Effector CD8-positive, alpha-beta T cell (primary cell): ENCODE data around the gene COQ8A.
"Not testable (repeated sequence)": the region's sequence is repeated elsewhere in the genome, so short reads cannot be mapped to it uniquely, and the experiment has no call there.

Experiments used
- DNase-seq: peaks from one replicate; lab custom pipeline; 2025; lab: John Stamatoyannopoulos, UW

COQ8A gene

GRCh38 chr1:226951286-226952117 lies 11.4 kb downstream of the COQ8A start:
- no peak for DNase-seq

GRCh38 chr1:226952118-226952441 lies 12.0 kb downstream of the COQ8A start:
- DNase-seq: no peak

DNA sequence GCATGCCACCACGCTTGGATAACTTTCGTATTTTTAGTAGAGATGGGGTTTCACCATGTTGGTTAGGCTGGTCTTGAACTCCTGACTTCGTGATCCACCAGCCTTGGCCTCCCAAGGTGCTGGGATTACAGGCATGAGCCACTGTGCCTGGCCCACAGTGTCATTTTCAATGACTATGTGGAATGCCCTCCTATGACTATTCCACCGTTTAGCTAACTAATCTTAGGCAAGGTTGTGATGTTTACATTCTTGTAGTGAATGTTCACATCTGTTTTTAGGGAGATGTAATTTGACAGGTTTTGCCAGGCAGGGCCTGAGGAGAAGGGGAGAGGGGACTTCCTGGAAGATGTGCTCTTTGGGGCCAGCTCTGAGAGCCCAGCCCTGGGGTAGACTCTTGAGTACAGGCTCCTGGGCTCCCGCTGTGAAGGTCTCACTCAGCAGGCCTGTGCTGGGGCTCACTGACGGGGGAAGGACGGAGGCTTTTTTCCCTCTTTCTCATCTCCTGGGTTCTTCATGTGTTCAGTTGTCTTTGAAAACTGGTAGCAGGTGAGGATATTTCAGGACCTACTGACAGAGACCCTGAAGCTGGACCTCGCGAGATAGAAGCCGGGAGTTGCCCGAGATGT lies 13.2 kb downstream of the COQ8A start:
- no peak for DNase-seq

DNA sequence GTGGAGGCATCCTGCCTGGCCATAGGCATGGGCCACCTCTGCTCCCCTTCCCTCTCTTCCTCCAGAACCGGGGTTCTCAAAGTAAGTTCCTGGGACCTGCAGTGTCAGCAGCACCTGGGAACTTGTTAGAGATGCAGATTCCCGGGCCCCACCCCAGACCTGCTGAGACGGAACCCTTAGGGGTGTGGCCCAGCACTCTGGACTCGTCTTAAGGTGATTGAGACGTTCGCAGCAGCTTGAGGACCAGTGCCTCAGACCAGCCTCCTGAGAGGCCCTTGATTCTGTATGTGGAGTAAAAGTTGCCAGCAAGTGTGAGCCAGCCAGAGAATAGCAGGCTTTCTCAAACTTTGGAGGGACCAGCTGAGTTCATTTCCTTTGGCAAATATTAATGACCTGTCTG lies 14.2 kb downstream of the COQ8A start:
- no peak for DNase-seq

DNA sequence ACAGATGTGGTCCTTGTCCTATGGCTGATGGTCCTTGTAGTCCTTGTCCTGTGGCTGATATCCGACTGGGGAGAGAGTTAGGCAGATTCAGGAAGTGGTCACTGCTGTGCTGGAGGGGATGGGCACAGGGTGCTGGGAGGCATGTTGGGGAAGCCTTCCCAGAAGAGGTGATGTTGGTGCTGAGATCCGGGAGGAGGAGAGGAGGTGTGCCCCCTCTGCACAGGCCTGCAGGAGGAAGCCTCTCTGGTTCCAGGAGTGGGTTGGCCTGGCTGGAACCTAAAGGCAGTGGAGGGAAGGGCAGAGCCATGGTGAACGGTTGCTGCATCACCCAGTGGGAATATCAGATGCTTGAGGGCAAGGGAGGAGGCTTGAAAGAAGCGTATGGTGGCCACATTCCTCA lies 14.7 kb downstream of the COQ8A start:
- no peak for DNase-seq

DNA sequence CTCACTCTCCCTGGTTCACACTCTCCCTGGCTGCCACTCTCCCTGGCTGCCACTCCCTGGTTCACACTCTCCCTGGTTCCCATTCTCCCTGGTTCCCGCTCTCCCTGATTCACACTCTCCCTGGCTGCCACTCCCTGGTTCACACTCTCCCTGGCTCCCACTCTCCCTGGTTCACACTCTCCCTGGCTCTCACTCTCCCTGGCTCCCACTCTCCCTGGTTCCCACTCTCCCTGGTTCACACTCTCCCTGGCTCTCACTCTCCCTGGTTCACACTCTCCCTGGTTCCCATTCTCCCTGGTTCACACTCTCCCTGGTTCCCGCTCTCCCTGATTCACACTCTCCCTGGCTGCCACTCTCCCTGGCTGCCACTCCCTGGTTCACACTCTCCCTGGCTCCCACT lies 15.8 kb downstream of the COQ8A start:
- DNase-seq: not testable (repeated sequence)

- no peak for DNase-seq
Measured at GRCh38 chr1:226956942-226957713, 17.0 kb downstream of the COQ8A start.

GRCh38 chr1:226957714-226958113 lies 17.6 kb downstream of the COQ8A start:
- no peak for DNase-seq

GRCh38 chr1:226958300-226958699 lies 18.2 kb downstream of the COQ8A start:
- no peak for DNase-seq

- no peak for DNase-seq
Measured at GRCh38 chr1:226960256-226960655, 20.2 kb downstream of the COQ8A start.

DNA sequence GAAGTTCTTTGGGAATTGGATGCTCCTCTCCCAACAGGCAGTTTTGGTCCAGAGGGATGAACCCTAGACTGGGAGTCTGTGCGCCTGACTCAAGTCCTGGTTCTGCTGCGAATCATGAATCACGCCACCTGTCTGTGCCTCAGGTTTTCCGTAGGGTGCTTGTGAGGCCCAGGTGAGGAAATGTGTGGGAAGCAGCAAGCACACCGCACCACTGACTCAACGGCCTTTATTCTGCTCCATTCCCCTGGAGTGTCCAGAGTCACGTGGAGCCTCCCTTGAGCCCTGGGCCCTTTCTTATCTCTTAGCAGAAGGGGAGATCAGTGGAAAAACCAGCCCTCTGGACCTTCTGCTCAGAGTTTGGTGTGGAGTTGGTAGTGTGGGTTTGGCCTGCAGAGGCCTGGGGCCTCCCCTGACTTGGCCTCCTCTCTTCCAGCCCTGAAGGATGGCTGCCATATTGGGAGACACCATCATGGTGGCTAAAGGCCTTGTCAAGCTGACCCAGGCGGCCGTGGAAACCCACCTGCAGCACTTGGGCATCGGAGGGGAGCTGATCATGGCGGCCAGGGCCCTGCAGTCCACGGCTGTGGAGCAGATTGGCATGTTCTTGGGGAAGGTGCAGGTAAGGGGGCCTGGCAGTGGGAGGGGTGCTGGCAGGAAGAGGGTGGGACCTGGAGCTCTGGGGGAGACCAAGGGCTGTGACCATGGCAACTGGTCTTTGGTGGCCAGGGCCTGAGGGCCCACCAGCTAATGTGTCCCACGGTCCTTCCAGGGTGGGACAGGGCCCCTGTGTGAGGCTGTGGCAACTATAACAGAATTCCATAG lies 21.1 kb downstream of the COQ8A start:
- no peak for DNase-seq

DNA sequence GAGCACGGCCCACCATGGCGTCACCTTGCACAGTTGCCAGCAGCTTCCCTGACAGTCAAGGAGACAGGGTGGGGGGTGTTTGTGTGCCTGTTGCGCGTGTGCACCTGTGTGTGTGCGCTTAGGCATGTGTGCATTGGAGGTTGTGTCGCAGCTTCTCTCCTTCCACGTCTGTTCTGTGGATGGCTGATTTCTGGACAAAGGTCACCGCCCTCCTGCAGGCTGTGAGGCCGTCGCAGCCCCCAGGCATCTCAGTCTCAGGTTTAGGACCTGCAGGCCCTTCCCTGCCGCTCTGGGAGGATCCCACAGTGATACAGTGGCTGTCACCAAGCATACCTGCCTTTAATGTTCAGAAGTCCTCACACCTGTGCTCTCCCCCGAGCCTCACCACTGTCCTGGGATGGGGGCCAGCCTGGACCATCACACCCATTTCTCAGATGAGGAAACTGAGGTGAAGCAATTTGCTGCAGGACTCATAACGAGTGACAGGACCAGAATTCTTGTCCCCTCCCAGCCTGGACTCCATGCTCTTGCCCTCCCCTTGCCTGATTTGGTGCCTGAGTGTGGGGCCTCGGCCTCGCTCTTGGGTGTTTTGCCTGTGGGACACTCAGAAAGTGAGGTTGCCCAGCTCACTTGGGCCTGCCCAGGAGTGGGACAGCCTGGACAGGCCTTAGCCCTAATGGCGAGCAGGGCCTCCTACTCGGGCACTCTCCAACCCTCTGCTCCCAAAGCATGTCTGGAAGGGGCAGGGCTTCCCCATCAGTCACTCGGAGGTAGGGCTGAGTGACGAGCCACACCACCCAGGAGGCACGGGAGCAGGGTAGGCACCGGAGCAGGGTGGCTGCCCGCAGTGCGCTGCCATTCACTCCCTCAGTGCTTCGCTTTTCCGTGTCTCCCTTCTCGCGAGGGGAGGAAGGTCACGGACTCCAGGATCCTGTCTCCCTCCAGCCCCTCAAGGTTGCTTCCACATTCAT lies 22.6 kb downstream of the COQ8A start:
- no peak for DNase-seq

DNA sequence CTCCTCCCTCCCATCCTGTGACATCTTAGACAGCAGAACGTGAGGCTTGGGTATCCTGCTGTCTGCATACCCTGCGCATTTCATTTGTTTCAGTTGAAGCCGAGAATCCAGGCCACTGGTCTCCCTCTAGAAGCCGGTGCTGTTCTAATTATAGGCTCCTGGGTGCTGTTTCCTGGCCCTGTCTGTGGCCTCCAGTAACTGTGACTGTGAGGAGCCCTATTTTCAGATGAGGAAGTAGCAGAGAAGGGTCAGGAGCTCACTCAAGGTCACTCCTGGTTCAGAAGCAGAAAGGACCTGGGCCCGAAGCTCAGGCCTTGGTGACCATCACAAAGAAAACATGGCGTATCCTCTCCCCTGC lies 24.0 kb downstream of the COQ8A start:
- no peak for DNase-seq

DNA sequence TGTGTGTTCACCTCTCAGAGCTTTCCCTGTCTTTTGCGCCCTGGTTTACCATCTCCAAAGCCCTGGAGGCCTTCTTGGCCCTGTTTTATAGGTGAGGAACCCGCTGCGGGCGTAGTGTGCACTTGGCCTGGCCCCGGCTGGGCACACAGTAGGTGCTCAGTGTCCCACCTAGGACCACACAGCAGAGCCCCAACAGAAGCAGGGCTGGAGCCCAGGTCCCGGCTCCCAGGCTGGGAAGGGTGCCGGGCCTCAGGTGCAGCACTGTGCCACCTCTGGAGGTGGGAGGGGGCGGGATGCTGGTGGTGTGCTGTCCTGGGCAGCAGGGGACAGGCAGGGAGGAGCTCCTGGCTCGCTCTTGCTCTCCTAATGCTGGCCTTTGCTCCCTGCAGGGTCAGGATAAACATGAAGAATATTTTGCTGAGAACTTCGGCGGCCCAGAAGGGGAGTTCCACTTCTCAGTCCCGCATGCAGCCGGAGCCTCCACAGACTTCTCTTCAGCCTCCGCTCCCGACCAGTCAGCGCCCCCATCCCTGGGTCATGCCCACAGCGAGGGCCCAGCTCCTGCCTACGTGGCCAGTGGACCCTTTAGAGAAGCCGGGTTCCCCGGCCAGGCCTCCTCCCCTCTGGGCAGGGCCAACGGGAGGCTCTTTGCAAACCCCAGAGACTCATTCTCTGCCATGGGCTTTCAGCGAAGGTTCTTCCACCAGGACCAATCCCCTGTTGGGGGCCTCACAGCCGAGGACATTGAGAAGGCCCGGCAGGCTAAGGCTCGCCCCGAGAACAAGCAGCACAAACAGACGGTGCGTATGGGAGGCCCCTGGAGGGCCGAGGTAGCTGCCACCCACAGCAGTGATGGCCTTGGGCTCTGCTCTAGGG lies 24.8 kb downstream of the COQ8A start:
- no peak for DNase-seq

GRCh38 chr1:226965581-226966440 lies 25.7 kb downstream of the COQ8A start:
- no peak for DNase-seq

- DNase-seq: no peak
Measured at GRCh38 chr1:226966683-226967082, 26.6 kb downstream of the COQ8A start.

- DNase-seq: no peak
Measured at GRCh38 chr1:226967665-226968064, 27.6 kb downstream of the COQ8A start.

DNA sequence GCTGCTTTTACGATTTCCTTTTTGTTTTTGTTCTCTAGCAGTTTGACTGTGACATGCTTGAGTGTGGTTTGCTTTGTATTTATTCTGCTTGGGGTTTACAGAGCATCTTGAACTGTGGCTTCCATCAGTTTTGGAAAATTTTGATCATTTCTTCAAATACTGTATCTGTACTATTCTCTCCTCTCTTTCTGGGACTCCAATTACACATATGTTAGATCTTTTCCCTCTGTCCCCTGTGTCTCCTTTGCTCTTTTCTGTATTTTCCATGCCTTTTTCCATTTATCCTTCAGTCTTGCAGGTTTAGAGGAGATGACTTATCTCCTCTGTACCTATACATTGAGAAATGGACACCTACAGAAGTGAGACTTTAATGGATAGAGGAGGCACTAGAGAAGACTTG lies 31.7 kb downstream of the COQ8A start:
- no peak for DNase-seq

DNA sequence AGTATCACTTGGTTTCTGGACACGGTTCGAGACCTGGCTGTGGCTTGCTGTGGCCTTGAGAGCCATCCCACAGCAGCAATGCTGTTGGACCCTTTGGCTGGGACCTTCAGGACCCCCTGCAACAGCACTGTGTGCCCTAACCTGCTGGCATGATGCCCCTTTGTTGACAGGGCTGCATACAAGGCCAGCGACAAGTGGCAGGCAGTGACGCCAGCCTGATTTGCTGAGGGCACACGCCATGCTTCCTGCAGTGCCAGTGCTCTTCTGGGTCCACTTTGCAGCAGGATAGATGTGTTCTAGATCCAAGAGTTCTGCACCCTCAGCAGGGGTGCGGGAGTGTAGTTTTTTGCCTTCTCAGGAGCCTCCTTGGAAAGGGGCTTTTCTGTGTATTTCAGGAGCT lies 32.8 kb downstream of the COQ8A start:
- no peak for DNase-seq
